Fibroblast of lung (primary cell): ENCODE data around the gene ELMO2. TPM values are rescaled to one million over a fixed set of nuclear protein-coding genes. Genes with fewer than 3 reads are reported as not detected.

Source experiments
- DNase-seq, 2 donors: peaks; one replicate each; pipeline versions ENCODE4 v3.0.0 to v3.0.0-alpha.2; 2010; ENCODE audit warnings: low read depth in 2 of 2
- H2AFZ ChIP-seq: 2 replicates; pipeline ENCODE4 v1.5.1; 2012; ENCODE audit warnings: low read length, control low read depth, inconsistent platforms
- H3K27ac ChIP-seq: 2 replicates; pipeline ENCODE4 v1.5.1; 2011; ENCODE audit warnings: low read length, control low read depth; ENCODE audit not compliant: insufficient read depth
- H3K27me3 ChIP-seq: 2 replicates; pipeline ENCODE4 v1.5.1; 2011; ENCODE audit warnings: mild to moderate bottlenecking, low read length; ENCODE audit not compliant: control insufficient read depth, insufficient read depth
- H3K36me3 ChIP-seq: 2 replicates; pipeline ENCODE4 v1.5.1; 2011; ENCODE audit warnings: low read length; ENCODE audit not compliant: control insufficient read depth, insufficient read depth
- H3K4me1 ChIP-seq: 2 replicates; pipeline ENCODE4 v1.5.1; 2011; ENCODE audit warnings: low read length; ENCODE audit not compliant: control insufficient read depth, insufficient read depth; ENCODE audit errors: extremely low read depth
- H3K4me2 ChIP-seq: 2 replicates; pipeline ENCODE4 v1.5.1; 2011; ENCODE audit warnings: low read length, control low read depth; ENCODE audit not compliant: insufficient read depth; ENCODE audit errors: extremely low read depth
- H3K4me3 ChIP-seq, 4 experiments: fragments of 200-600 bp in 1 of 4; sonication (generic) in 1 of 4; replicated peaks in 1 of 4; 2 replicates each; pipeline ENCODE4 v1.5.1; 2011 to 2016; ENCODE audit warnings: low read length in 4 of 4, low read depth in 3 of 4, mild to moderate bottlenecking in 3 of 4, control low read depth in 2 of 4, inconsistent platforms in 1 of 4, mixed read lengths in 1 of 4; ENCODE audit not compliant: insufficient read depth in 1 of 4; ENCODE audit errors: control extremely low read depth in 1 of 4
- H3K79me2 ChIP-seq: 2 replicates; pipeline ENCODE4 v1.5.1; 2012; ENCODE audit warnings: mild to moderate bottlenecking, low read length, inconsistent platforms; ENCODE audit not compliant: control insufficient read depth, insufficient read depth
- H3K9ac ChIP-seq: 2 replicates; pipeline ENCODE4 v1.5.1; 2011; ENCODE audit warnings: mild to moderate bottlenecking, low read length, control low read depth; ENCODE audit not compliant: insufficient read depth
- H3K9me3 ChIP-seq: 2 replicates; pipeline ENCODE4 v1.5.1; 2012; ENCODE audit warnings: low read depth, low read length; ENCODE audit not compliant: control insufficient read depth, insufficient read depth
- H4K20me1 ChIP-seq: 2 replicates; pipeline ENCODE4 v1.5.1; 2011; ENCODE audit warnings: low read length; ENCODE audit not compliant: control insufficient read depth, insufficient read depth; ENCODE audit errors: extremely low read depth
- CTCF ChIP-seq, 2 donors: IDR thresholded peaks in 1 of 2; conservative IDR thresholded peaks in 1 of 2; 1 replicate in 1 of 2; 2 replicates in 1 of 2; pipeline ENCODE4 v1.5.1; 2011 to 2012; ENCODE audit warnings: low read length in 2 of 2, control low read depth in 1 of 2, inconsistent platforms in 1 of 2, low read depth in 1 of 2, mild to moderate bottlenecking in 1 of 2
- EZH2 ChIP-seq: IDR thresholded peaks from 2 replicates; pipeline ENCODE4 v1.5.1; 2012; ENCODE audit warnings: low read length, control low read depth, mild to moderate bottlenecking; ENCODE audit errors: missing control alignments
- polyA plus RNA-seq, 2 donors: library from polyadenylated mRNA; depleted of rRNA in 1 of 2; stranded (reverse) in 1 of 2; unstranded in 1 of 2; fragments of >200 nt; gene quantifications; 2 replicates each; pipeline ENCODE4 v1.2.1, GENCODE V29; 2011 to 2012; ENCODE audit warnings: missing spikeins in 1 of 2
- total RNA-seq: library from RNA; depleted of rRNA; stranded (reverse); fragments of >200 nt; gene quantifications from 2 replicates; pipeline ENCODE4 v1.2.1, GENCODE V29; 2014

ELMO2 gene
- total and polyA plus RNA-seq, 2 donors (not counting 1 experiment from before 2014, with no cell fraction given) = 33.7 to 43.8 TPM

GRCh38 chr20:46350201-46350985, 56.0 kb downstream of the ELMO2 start:
- Histone ChIP-seq H3K27ac (peak overlapping the region; percentile 56), H3K36me3 (peaks cover 2% of the 10 kb centered on the region), H3K4me1 (peaks cover 6% of the 10 kb centered on the region), H2AFZ (no peak overlapping the region), H3K4me2 (no peak overlapping the region), H3K79me2 (no peaks in the 10 kb centered on the region), H3K4me3 (no peak overlapping the region), H3K27me3 (no peaks in the 10 kb centered on the region), H4K20me1 (no peaks in the 10 kb centered on the region), H3K9me3 (no peaks in the 10 kb centered on the region), H3K9ac (peak overlapping the region; percentile 8)
- TF ChIP-seq EZH2 (no peak), CTCF (conservative IDR thresholded peaks at IDR 0.05 in 1 of 2, IDR thresholded peaks at IDR 0.05 in 1 of 2; ENCODE audit: low read depth in 1 of 2, low read length in 2 of 2) (no peak)
- DNase-seq = peak; percentile 92 to 95

- Histone ChIP-seq H2AFZ (no peak overlapping the region), H3K79me2 (no peaks in the 10 kb centered on the region), H3K9me3 (no peaks in the 10 kb centered on the region), H3K4me2 (no peak overlapping the region), H3K27me3 (no peaks in the 10 kb centered on the region), H4K20me1 (no peaks in the 10 kb centered on the region), H3K9ac (peak overlapping the region; percentile 8), H3K36me3 (peaks cover 2% of the 10 kb centered on the region), H3K4me1 (peaks cover 6% of the 10 kb centered on the region), H3K27ac (peak overlapping the region; percentile 40), H3K4me3 (no peak overlapping the region)
- no peak for DNase-seq
- TF ChIP-seq EZH2 = no peak
- TF ChIP-seq CTCF (conservative IDR thresholded peaks at IDR 0.05 in 1 of 2, IDR thresholded peaks at IDR 0.05 in 1 of 2; ENCODE audit: low read depth in 1 of 2, low read length in 2 of 2) = no peak
Measured at GRCh38 chr20:46349742-46350056, 56.7 kb downstream of the ELMO2 start.

GRCh38 chr20:46349035-46349741, 57.2 kb downstream of the ELMO2 start:
- no peak overlapping the region for H3K4me3 ChIP-seq
- H3K9me3 ChIP-seq = no peaks in the 10 kb centered on the region
- no peaks in the 10 kb centered on the region for H4K20me1 ChIP-seq
- peak in 1 of 2 donors; percentile 34 for DNase-seq
- no peaks in the 10 kb centered on the region for H3K79me2 ChIP-seq
- peaks cover 6% of the 10 kb centered on the region for H3K4me1 ChIP-seq
- H2AFZ ChIP-seq = no peak overlapping the region
- no peak overlapping the region for H3K9ac ChIP-seq
- peaks cover 2% of the 10 kb centered on the region for H3K36me3 ChIP-seq
- peaks cover 5% of the 10 kb centered on the region for H3K27me3 ChIP-seq
- TF ChIP-seq EZH2 = no peak
- TF ChIP-seq CTCF (conservative IDR thresholded peaks at IDR 0.05 in 1 of 2, IDR thresholded peaks at IDR 0.05 in 1 of 2; ENCODE audit: low read depth in 1 of 2, low read length in 2 of 2) = peak; percentile 65 to 74
- no peak overlapping the region for H3K4me2 ChIP-seq
- H3K27ac ChIP-seq = peak overlapping the region; percentile 5
